GM21381 (cell line): Measurements from ENCODE around the gene HHIPL1.

ENCODE experiments used
- ATAC-seq: cut with Tn5 transposase; IDR thresholded peaks from one replicate; pipeline ENCODE4 v1.9.1; 2021; ENCODE audit warnings: mild to moderate bottlenecking, moderate library complexity; ENCODE audit not compliant: unreplicated experiment

HHIPL1 gene

GRCh38 chr14:99686557-99687283 lies 41.8 kb downstream of the HHIPL1 start:
- ATAC-seq: no peak

- ATAC-seq: no peak
Observed at GRCh38 chr14:99687284-99688209, 42.6 kb downstream of the HHIPL1 start.

GRCh38 chr14:99688210-99688581 lies 43.3 kb downstream of the HHIPL1 start:
- ATAC-seq: no peak

- no peak for ATAC-seq
Observed at GRCh38 chr14:99688629-99689028, 43.7 kb downstream of the HHIPL1 start.

- no peak for ATAC-seq
Observed at GRCh38 chr14:99689266-99690236, 44.6 kb downstream of the HHIPL1 start.

- no peak for ATAC-seq
Observed at GRCh38 chr14:99690636-99691035, 45.7 kb downstream of the HHIPL1 start.

- no peak for ATAC-seq
Observed at GRCh38 chr14:99691111-99691885, 46.4 kb downstream of the HHIPL1 start.

GRCh38 chr14:99693918-99694317 lies 49.0 kb downstream of the HHIPL1 start:
- ATAC-seq: no peak

GRCh38 chr14:99696929-99697328 lies 52.0 kb downstream of the HHIPL1 start:
- no peak for ATAC-seq

GRCh38 chr14:99698236-99698635 lies 53.3 kb downstream of the HHIPL1 start:
- no peak for ATAC-seq

GRCh38 chr14:99698642-99699041 lies 53.7 kb downstream of the HHIPL1 start:
- ATAC-seq: no peak

- no peak for ATAC-seq
Observed at GRCh38 chr14:99699085-99699760, 54.3 kb downstream of the HHIPL1 start.

GRCh38 chr14:99699861-99700260 lies 54.9 kb downstream of the HHIPL1 start:
- no peak for ATAC-seq

- ATAC-seq: no peak
Observed at GRCh38 chr14:99700379-99700778, 55.5 kb downstream of the HHIPL1 start.

GRCh38 chr14:99701260-99701659 lies 56.3 kb downstream of the HHIPL1 start:
- no peak for ATAC-seq

- ATAC-seq: no peak
Observed at GRCh38 chr14:99702115-99702514, 57.2 kb downstream of the HHIPL1 start.

- no peak for ATAC-seq
Observed at GRCh38 chr14:99703381-99703780, 58.5 kb downstream of the HHIPL1 start.

GRCh38 chr14:99704037-99704436 lies 59.1 kb downstream of the HHIPL1 start:
- no peak for ATAC-seq

- no peak for ATAC-seq
Observed at GRCh38 chr14:99706107-99706900, 61.4 kb downstream of the HHIPL1 start.
